Measurements from ENCODE around the gene ATOSB.

DNA sequence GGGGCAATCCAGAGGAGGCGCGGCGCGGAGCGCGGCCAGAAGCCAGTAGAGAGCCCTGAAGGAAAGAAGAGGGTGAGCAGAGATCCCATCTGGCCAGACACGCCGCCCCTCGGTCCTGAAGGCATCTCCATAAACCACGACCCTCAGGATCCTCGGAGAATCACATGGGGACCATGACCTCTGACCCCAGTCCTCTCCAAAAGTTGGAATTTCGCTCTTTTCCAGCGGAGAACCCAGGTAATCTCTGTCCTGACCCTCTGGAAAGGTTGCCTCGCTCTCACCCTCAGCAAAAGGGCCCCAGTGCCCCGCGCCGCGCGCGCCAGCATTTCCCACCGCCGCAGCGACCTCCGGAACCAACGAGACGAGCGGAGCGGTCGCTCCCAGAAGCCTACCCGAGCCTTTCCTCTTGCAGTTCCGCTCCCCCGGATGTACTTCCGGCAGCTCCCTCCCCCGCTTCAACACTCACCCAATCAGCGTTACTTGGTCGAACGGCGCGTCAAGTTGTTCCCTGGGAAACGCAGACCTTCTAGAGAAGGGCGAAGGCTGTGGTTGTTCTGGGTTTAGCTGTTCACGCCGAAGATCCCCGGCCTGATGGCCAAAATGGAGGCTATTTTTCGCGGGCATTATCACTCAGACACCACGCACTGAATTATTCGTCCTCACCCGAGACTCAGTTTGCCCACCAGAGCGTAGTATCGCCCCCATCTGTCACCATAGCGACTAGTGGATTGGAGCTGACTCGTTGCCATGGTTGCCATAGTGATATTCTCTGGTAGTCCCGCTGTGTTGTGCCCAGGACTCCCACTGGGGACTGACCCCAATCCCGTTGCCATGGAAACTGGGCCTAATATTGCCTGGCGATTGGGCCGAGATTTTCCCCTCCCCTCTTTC is 12.6 kb downstream of the ATOSB start, which contains the start of gene STOML2:
- TF ChIP-seq POLR2A (IDR thresholded peaks at IDR 0.05; ENCODE audit: low read length) (peak; percentile 85), GATA1 (IDR thresholded peaks at IDR 0.05; ENCODE audit: low read depth, low read length) (no peak)

All from erythroblast (primary cell).